SK-N-MC (cell line): ENCODE data around the gene CAMKMT.

Experiments
- EZH2 ChIP-seq: fragments of 200-600 bp; sonication (generic); IDR thresholded peaks from one replicate; pipeline ENCODE4 v1.6.1; 2017; ENCODE audit warnings: antibody characterized with exemption
- POLR2AphosphoS5 ChIP-seq: IDR thresholded peaks from 2 replicates; pipeline ENCODE4 v1.6.1; 2012; ENCODE audit warnings: mild to moderate bottlenecking, low read depth, low read length, borderline replicate concordance

DNA sequence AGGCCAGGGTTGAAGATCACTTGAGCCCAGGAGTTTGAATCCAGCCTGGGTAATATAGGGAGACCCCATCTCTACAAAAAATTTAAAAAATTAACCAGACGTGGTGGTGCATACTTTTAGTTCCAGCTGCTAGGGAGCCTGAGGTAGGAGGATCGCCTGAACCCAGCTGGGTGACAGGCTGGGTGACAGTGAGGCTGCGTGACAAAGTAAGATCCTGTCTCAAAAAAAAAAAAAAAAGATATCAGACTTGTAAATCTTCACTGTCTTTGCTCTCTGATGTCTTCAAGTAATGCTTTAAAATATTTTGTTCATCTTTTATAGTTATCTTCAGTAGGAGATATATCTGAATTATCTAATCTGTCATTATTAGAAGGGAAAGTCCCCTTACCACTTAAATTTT, 10.5 kb downstream of the CAMKMT start:
- no peak for TF ChIP-seq POLR2AphosphoS5
- no peak for TF ChIP-seq EZH2
